CD4-positive, alpha-beta T cell (primary cell): ENCODE results near the gene TXNRD2. TPM values are rescaled to one million over a fixed set of nuclear protein-coding genes. Genes with fewer than 3 reads are reported as not detected.

Experiments
- ATAC-seq: fragments of 200-7000 bp; cut with Tn5 transposase; one replicate; pipeline ENCODE4 v1.10.0; 2022; ENCODE audit warnings: mild to moderate bottlenecking; ENCODE audit not compliant: poor library complexity
- CTCF ChIA-PET: fragments of 350-600 bp; sonication (Branson Sonifier 250); formaldehyde crosslinking; loops from one replicate; lab custom pipeline; 2021; ENCODE audit warnings: antibody characterized with exemption, inconsistent platforms; lab: Charles Lee
- POLR2A ChIA-PET: fragments of 350-600 bp; sonication (Branson Sonifier 250); formaldehyde crosslinking; loops from one replicate; lab custom pipeline; 2021; ENCODE audit warnings: antibody characterized with exemption, inconsistent platforms; lab: Charles Lee
- DNase-seq, 14 experiments: peaks; one replicate each; pipeline ENCODE4 v3.0.0-alpha.2; 2013 to 2020; ENCODE audit warnings: mixed read lengths in 2 of 14
- H3K27ac ChIP-seq, 2 donors: one replicate each; pipeline versions ENCODE4 v1.5.1 to v1.7.0; 2013; ENCODE audit warnings: low read length in 2 of 2, low read depth in 1 of 2, mild to moderate bottlenecking in 1 of 2
- H3K27me3 ChIP-seq, 2 experiments: 1 replicate in 1 of 2; 2 replicates in 1 of 2; pipeline versions ENCODE4 v1.6.1 to v1.7.0; 2013; ENCODE audit warnings: low read length in 2 of 2, control low read depth in 1 of 2, mild to moderate bottlenecking in 1 of 2, moderate library complexity in 1 of 2; ENCODE audit not compliant: insufficient read depth in 2 of 2, control insufficient read depth in 1 of 2
- H3K36me3 ChIP-seq: one replicate; pipeline ENCODE4 v1.6.1; 2013; ENCODE audit warnings: low read length, control low read depth; ENCODE audit not compliant: insufficient read depth
- H3K4me1 ChIP-seq: one replicate; pipeline ENCODE4 v1.6.1; 2013; ENCODE audit warnings: low read length, control low read depth; ENCODE audit not compliant: insufficient read depth
- H3K4me3 ChIP-seq: one replicate; pipeline ENCODE4 v1.5.1; 2013; ENCODE audit warnings: mild to moderate bottlenecking, low read length, moderate library complexity
- H3K9me3 ChIP-seq, 2 experiments: 1 replicate in 1 of 2; 2 replicates in 1 of 2; pipeline versions ENCODE4 v1.6.1 to v1.7.0; 2013; ENCODE audit warnings: low read length in 2 of 2, mild to moderate bottlenecking in 2 of 2, control low read depth in 1 of 2, moderate library complexity in 1 of 2; ENCODE audit not compliant: control insufficient read depth in 1 of 2, insufficient read depth in 1 of 2
- H3K27ac Mint-ChIP-seq: one replicate; pipeline ENCODE4 v1.8.0; 2020; ENCODE audit warnings: mixed read lengths
- H3K27me3 Mint-ChIP-seq: one replicate; pipeline ENCODE4 v1.8.0; 2021; ENCODE audit warnings: mixed read lengths
- H3K36me3 Mint-ChIP-seq: one replicate; pipeline ENCODE4 v1.8.0; 2021; ENCODE audit warnings: low read depth, mixed read lengths
- H3K4me1 Mint-ChIP-seq: one replicate; pipeline ENCODE4 v1.8.0; 2021; ENCODE audit warnings: low read depth, mixed read lengths
- H3K4me3 Mint-ChIP-seq: one replicate; pipeline ENCODE4 v1.8.0; 2020; ENCODE audit warnings: mild to moderate bottlenecking, mixed read lengths
- H3K9me3 Mint-ChIP-seq: one replicate; pipeline ENCODE4 v1.8.0; 2020; ENCODE audit warnings: mixed read lengths
- intact Hi-C, 2 experiments: fragments of 100-400 bp; cut with DNase I in 1 of 2; cut with micrococcal nuclease in 1 of 2; formaldehyde crosslinking; loops; one replicate each; pipeline versions ENCODE4 v1.15.1 to v1.9.0; 2023 to 2025; cut with DNase I, micrococcal nuclease
- total RNA-seq, 174 experiments: library from RNA in 2 of 174; stranded (reverse) in 2 of 174; gene quantifications; one replicate each; pipeline ENCODE4 v1.2.3 and lab custom pipeline; 2021 to 2026
- TF ChIP-seq, protein P1 (sequence below): fragments of 200-600 bp; IDR thresholded peaks from one replicate; pipeline ENCODE4 v1.8.0; 2022; ENCODE audit warnings: antibody characterized with exemption, mild to moderate bottlenecking

The TXNRD2 gene
- total RNA-seq, 2 experiments from 2014 or later: 18.6 to 19.5 TPM

DNA sequence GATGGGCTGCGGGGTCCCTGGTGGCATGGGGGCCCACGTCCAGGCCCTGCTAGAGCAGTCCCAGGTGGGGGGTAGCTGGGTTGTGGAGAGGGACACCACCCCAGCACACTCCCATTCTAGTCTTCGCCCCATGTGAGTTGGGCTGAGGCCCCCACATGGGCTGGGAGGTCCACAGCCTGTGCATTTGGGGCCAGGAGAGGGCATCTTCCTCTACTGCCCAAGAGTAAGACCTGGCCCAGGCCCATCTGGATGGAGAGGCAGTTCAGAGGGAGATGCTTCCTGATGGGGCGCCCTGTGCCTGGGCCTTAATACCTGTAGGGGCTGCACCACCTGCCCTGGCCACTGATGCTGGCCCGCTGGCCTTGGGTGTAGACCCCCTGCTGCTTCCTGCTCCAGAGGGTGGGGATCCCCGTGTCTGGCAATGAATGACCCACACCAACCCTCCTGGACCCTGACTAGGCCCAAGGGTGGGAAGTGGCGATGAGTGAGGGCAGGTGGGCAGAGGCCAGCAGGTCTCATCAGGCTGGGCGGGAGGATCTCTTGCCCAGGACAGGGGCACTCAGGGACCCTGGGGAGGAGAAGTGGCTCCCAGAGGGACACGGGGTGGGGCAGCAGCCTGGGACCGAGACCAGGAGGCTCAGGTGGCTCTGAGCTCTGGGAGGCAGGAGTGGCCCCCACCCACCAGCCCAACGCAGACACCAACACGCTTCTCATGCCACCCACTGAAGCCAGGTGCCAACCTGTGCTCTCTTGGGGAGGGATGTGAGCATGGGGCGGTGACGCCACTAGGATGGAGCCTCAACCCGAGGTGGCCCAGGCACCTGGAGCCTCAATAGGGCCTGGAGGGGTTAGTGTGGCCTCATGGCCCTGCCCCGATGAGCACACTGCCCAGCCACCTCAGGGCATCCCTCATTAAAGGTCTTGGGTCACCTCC, 69.5 kb downstream of the TXNRD2 start:
- H3K4me3 ChIP-seq: no peak overlapping the region
- POLR2A ChIA-PET: no interaction called here
- ATAC-seq (no peak), DNase-seq (peak in 1 of 14 experiments; percentile 8)
- TF ChIP-seq, protein P1, sequence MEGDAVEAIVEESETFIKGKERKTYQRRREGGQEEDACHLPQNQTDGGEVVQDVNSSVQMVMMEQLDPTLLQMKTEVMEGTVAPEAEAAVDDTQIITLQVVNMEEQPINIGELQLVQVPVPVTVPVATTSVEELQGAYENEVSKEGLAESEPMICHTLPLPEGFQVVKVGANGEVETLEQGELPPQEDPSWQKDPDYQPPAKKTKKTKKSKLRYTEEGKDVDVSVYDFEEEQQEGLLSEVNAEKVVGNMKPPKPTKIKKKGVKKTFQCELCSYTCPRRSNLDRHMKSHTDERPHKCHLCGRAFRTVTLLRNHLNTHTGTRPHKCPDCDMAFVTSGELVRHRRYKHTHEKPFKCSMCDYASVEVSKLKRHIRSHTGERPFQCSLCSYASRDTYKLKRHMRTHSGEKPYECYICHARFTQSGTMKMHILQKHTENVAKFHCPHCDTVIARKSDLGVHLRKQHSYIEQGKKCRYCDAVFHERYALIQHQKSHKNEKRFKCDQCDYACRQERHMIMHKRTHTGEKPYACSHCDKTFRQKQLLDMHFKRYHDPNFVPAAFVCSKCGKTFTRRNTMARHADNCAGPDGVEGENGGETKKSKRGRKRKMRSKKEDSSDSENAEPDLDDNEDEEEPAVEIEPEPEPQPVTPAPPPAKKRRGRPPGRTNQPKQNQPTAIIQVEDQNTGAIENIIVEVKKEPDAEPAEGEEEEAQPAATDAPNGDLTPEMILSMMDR: no peak
- H3K36me3 Mint-ChIP-seq: no peaks in the 10 kb centered on the region
- H3K9me3 Mint-ChIP-seq: no peaks in the 10 kb centered on the region
- no peaks in the 10 kb centered on the region for H3K9me3 ChIP-seq
- peaks cover 9% of the 10 kb centered on the region for H3K4me1 Mint-ChIP-seq
- H3K27me3 Mint-ChIP-seq: no peaks in the 10 kb centered on the region
- H3K27ac Mint-ChIP-seq: no peak overlapping the region
- no peak overlapping the region for H3K4me3 Mint-ChIP-seq
- CTCF ChIA-PET: no interaction called here
- H3K27ac ChIP-seq: no peak overlapping the region
- no peaks in the 10 kb centered on the region for H3K36me3 ChIP-seq
- H3K4me1 ChIP-seq: peaks cover 28% of the 10 kb centered on the region
- intact Hi-C loops: no loop called here
- H3K27me3 ChIP-seq: no peaks in the 10 kb centered on the region

DNA sequence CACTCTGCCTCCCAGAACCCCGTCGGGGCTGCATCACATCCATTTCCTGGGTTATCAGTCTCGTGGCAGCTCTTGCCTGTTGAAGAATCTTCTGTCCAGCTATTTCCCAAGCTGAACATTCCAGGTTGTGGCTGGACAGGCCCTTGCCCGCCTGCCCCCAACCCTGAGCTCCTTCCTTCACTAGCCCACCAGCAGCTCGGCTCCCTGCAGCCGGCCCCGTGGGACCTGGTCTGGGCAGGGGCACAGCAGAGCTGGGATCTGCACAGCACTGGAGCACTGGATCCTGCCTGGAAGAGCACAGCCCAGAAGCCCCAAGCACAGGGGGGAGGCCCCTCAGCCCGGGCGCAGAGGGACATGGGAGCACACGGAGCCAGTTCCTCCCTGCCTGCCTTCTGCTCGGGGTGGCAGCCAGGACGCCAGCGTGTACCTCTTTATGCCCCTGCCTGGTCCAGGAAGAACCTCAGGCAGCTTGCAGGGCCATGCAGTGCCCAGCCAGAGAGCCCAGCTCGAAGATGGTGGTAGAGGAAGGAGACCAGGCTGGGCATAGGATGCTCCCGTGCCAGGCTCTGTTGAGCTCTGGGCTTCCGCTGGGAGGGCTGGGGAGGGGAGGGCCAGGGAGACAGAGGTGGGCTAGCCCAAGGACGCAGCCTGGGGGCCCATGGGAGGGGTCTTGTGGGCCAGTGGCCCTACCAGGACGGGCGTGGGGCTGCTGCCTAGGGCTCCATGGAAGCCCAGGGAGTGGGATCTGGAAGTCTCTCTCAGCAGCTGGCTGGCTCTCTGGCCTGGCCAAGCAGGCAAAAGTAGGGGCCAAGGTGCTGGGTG, 70.4 kb downstream of the TXNRD2 start:
- H3K4me3 ChIP-seq: no peak overlapping the region
- no peaks in the 10 kb centered on the region for H3K27me3 ChIP-seq
- peaks cover 28% of the 10 kb centered on the region for H3K4me1 ChIP-seq
- ChIA-PET CTCF (no interaction called here), POLR2A (no interaction called here)
- Mint-ChIP-seq H3K27me3 (no peaks in the 10 kb centered on the region), H3K9me3 (no peaks in the 10 kb centered on the region), H3K4me3 (no peak overlapping the region), H3K36me3 (no peaks in the 10 kb centered on the region), H3K27ac (no peak overlapping the region), H3K4me1 (peaks cover 9% of the 10 kb centered on the region)
- ATAC-seq: no peak
- peak in 3 of 14 experiments; percentile 2 to 29 (median 9) for DNase-seq
- H3K27ac ChIP-seq: no peak overlapping the region
- TF ChIP-seq, protein P1: no peak
- no peaks in the 10 kb centered on the region for H3K9me3 ChIP-seq
- H3K36me3 ChIP-seq: no peaks in the 10 kb centered on the region
- intact Hi-C loops: no loop called here

DNA sequence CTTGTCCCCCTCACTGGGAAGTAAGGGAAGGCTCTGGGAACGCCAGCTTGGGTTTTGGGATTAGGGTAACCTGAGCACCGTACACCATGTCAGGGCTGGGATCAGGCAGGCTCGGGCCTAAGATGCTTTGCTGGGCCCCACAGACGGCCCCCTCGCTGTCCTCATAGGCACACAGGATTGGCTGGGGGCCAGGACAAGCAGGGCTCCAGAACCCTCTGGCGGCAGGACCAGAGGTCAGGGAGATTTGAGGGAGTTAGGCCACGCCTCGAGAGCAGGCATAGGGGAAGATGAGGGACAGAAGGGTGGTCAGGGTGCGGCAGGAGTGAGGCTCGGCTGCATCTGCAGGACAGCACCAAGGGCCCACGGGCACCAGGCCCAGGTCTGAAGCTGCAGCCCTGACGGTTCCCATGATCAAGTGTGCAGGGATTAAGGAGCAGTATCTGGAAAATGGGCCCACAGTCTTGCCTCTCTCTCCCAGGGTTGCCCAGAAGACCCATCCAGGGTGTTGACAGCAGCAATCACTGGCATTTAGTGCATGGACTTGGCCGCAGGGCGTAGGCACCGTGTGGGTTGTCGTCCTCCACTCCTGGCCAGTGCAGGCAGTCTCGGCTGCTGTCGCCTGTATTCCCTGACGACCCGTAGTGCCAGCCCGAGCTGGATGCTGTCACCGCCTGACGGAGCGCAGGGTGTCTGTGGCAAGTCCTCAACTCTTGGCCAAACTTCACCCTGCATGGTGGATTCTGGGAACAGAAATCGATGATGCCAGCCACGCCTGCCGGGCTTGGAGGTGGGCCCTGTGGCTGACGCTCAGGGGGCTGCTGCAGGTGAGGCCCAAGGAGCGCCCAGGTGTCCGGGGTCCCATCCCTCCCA, 71.2 kb downstream of the TXNRD2 start:
- H3K27me3 Mint-ChIP-seq: no peaks in the 10 kb centered on the region
- ChIA-PET POLR2A (no interaction called here), CTCF (no interaction called here)
- Histone ChIP-seq H3K9me3 (no peaks in the 10 kb centered on the region), H3K27ac (no peak overlapping the region), H3K36me3 (no peaks in the 10 kb centered on the region), H3K27me3 (no peaks in the 10 kb centered on the region), H3K4me3 (no peak overlapping the region), H3K4me1 (peaks cover 26% of the 10 kb centered on the region)
- DNase-seq (peak in 2 of 14 experiments; percentile 8 to 12), ATAC-seq (no peak)
- no peak overlapping the region for H3K27ac Mint-ChIP-seq
- TF ChIP-seq, protein P1: no peak
- H3K9me3 Mint-ChIP-seq: no peaks in the 10 kb centered on the region
- intact Hi-C loops: no loop called here
- peaks cover 12% of the 10 kb centered on the region for H3K4me1 Mint-ChIP-seq
- no peak overlapping the region for H3K4me3 Mint-ChIP-seq
- no peaks in the 10 kb centered on the region for H3K36me3 Mint-ChIP-seq
